Hippocampal formation (tissue), 2 donors: ENCODE results near the gene SNRNP25.

Experiments used
- DNase-seq, 2 donors: peaks; one replicate each; lab custom pipeline; 2025; lab: John Stamatoyannopoulos, UW

SNRNP25 gene

GRCh38 chr16:102060-102855, 48.6 kb downstream of the SNRNP25 start:
- DNase-seq = peak in 1 of 2 donors; percentile 45

GRCh38 chr16:104355-104754, 50.7 kb downstream of the SNRNP25 start:
- no peak for DNase-seq

DNA sequence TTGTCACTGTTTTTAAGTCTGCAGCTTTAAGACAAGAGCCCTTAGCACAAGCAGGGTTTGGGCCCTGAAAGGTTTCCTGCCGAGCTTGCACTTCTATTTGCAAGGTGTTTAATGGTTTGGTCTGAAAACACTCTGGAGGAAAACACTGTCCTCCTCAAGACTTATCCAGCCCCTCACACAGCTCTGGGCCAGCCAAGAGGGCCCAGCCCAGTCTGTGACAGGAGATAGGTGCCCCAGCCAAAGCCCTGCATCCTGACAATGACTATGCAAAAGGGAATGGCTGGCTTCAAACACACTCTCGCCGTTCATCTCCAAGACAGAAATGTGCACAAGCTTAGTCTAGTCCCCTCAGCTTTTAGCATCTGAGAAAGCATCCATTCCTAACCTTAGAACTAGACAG, 51.3 kb downstream of the SNRNP25 start:
- no peak for DNase-seq

DNA sequence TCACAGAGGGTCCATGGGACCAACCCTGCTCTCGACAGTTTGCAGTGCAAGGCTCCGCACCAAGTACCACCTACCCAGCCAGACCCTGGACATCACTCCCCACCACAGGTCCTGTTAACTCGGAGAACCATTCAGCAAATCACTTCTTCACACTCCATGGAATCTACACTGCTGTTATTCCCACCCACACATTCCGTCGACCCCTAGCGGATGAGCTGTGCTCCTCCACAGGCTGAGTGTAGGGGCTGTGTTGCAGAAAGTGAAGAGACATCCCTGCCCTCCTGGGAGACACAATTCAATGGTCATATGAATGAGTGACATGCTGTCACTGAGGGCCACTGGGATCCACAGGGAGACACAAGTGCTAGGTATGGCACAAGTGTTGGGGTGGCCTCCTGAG, 51.9 kb downstream of the SNRNP25 start:
- no peak for DNase-seq

GRCh38 chr16:106623-107324, 53.1 kb downstream of the SNRNP25 start:
- peak; percentile 37 to 88 for DNase-seq
